Spleen (tissue), 11 donors: ENCODE measurements around the gene DPH3. TPM values are rescaled to one million over a fixed set of nuclear protein-coding genes. Genes with fewer than 3 reads are reported as not detected.

ENCODE experiments used
- DNase-seq: peaks from one replicate; pipeline ENCODE4 v3.0.0-alpha.2; 2020
- H3K27ac ChIP-seq, 8 donors: fragments of 200-600 bp; sonication (generic) in 7 of 8; 1 replicate in 4 of 8; 2 replicates in 4 of 8; pipeline versions ENCODE4 v1.5.0 to v1.8.0; 2016 to 2021; ENCODE audit warnings: inconsistent platforms in 4 of 8, mild to moderate bottlenecking in 4 of 8, moderate library complexity in 1 of 8
- H3K27me3 ChIP-seq, 7 donors: fragments of 200-600 bp; sonication (generic) in 6 of 7; replicated peaks in 1 of 7; 1 replicate in 4 of 7; 2 replicates in 3 of 7; pipeline versions ENCODE4 v1.5.0 to v1.8.0; 2016 to 2021; ENCODE audit warnings: inconsistent platforms in 3 of 7, mild to moderate bottlenecking in 1 of 7
- H3K36me3 ChIP-seq, 6 donors: fragments of 200-600 bp; sonication (generic) in 5 of 6; 1 replicate in 4 of 6; 2 replicates in 2 of 6; pipeline versions ENCODE4 v1.5.0 to v1.8.0; 2016 to 2021; ENCODE audit warnings: inconsistent platforms in 2 of 6
- H3K4me1 ChIP-seq, 6 donors: fragments of 200-600 bp; sonication (generic) in 5 of 6; 1 replicate in 3 of 6; 2 replicates in 3 of 6; pipeline versions ENCODE4 v1.5.0 to v1.8.0; 2016 to 2021; ENCODE audit warnings: inconsistent platforms in 3 of 6
- H3K4me3 ChIP-seq, 8 donors: fragments of 200-600 bp; sonication (generic) in 7 of 8; 1 replicate in 4 of 8; 2 replicates in 4 of 8; pipeline versions ENCODE4 v1.5.0 to v1.8.0; 2016 to 2021; ENCODE audit warnings: inconsistent platforms in 4 of 8, mild to moderate bottlenecking in 4 of 8, moderate library complexity in 2 of 8
- H3K9me3 ChIP-seq, 8 donors: fragments of 200-600 bp; sonication (generic) in 7 of 8; 1 replicate in 4 of 8; 2 replicates in 4 of 8; pipeline versions ENCODE4 v1.5.0 to v1.8.0; 2016 to 2021; ENCODE audit warnings: inconsistent platforms in 4 of 8
- CTCF ChIP-seq, 11 experiments: fragments of 200-600 bp in 7 of 11; fragments of 450-650 bp in 4 of 11; sonication (generic) in 4 of 11; IDR thresholded peaks in 8 of 11; conservative IDR thresholded peaks in 3 of 11; 1 replicate in 7 of 11; 2 replicates in 4 of 11; pipeline versions ENCODE4 v1.4.0 to v1.8.0; 2016 to 2021; ENCODE audit warnings: antibody characterized with exemption in 11 of 11, inconsistent platforms in 4 of 11, mild to moderate bottlenecking in 1 of 11
- POLR2A ChIP-seq, 3 donors: fragments of 450-650 bp; IDR thresholded peaks; one replicate each; pipeline ENCODE4 v1.5.1; 2017; ENCODE audit warnings: antibody characterized with exemption in 3 of 3, mild to moderate bottlenecking in 1 of 3
- POLR2AphosphoS5 ChIP-seq, 3 donors: sonication (generic); formaldehyde crosslinking; IDR thresholded peaks; one replicate each; pipeline ENCODE4 v1.5.1; 2017; ENCODE audit warnings: antibody characterized with exemption in 3 of 3
- WGBS, 5 donors: extraction: QIAGEN DNeasy Blood & Tissue Kit in 3 of 5; methylation state at CpG; one replicate each; pipeline versions ENCODE4 v1.1.5 to v1.1.7; 2013 to 2018; 5-methylcytosine and 5-hydroxymethylcytosine counted together
- intact Hi-C: fragments of 100-400 bp; cut with DNase I; formaldehyde crosslinking; loops from one replicate; pipeline ENCODE4 v1.15.0; 2023; ENCODE audit warnings: low total_unique reads
- polyA plus RNA-seq, 3 donors: library from polyadenylated mRNA; stranded (reverse); fragments of 200-250 nt; gene quantifications; one replicate each; pipeline ENCODE4 v1.2.1, GENCODE V29; 2013
- total RNA-seq, 7 donors: library from RNA; depleted of rRNA in 3 of 7; stranded (reverse); fragments of >200 nt in 3 of 7; fragmentation: NEBNext Ultra II Directional in 4 of 7; extraction: Animal tissue kit (Norgen Biotek cat#: 25700) in 4 of 7; gene quantifications; one replicate each; pipeline versions ENCODE4 v1.1.0 to v1.2.1, GENCODE V29; 2016 to 2021
- donor health status: healthy with polysubstance abuse.
- donor health status: DM: no; HTN: no; CAD: no; lungs with moderate emphysema.
- donor health status: DM: no; HTN: no; CAD: no.
- donor health status: Bipolar disorder and iron deficiency.
- donor health status: healthy.
- donor health status: DM: no; HTN: no; CAD: no.
- donor health status: DM: yes; HTN: yes; CAD: no.

The DPH3 gene
- total and polyA plus RNA-seq, 10 donors, result 7.2 to 17.9 (median 14.2) TPM

GRCh38 chr3:16236030-16236639 lies 28.6 kb downstream of the DPH3 start:
- Histone ChIP-seq H3K9me3 (no peaks in the 10 kb centered on the region), H3K36me3 (no peaks in the 10 kb centered on the region), H3K4me1 (no peaks in the 10 kb centered on the region), H3K4me3 (no peak overlapping the region), H3K27ac (no peak overlapping the region), H3K27me3 (no peaks in the 10 kb centered on the region)
- TF ChIP-seq CTCF (IDR thresholded peaks at IDR 0.05 in 8 of 11, conservative IDR thresholded peaks at IDR 0.05 in 3 of 11), result no peak
- TF ChIP-seq POLR2AphosphoS5 (IDR thresholded peaks at IDR 0.05), result no peak
- TF ChIP-seq POLR2A (IDR thresholded peaks at IDR 0.05), result no peak
- DNase-seq, result no peak
- 83 to 96% (median 88%) methylated on average over 4 of the region's 4 CpGs for WGBS, 5 donors
- intact Hi-C loops, result no loop called here

GRCh38 chr3:16234281-16234680 lies 30.5 kb downstream of the DPH3 start:
- 94 to 98% (median 97%) methylated on average over 2 of the region's 2 CpGs for WGBS, 5 donors
- Histone ChIP-seq H3K27me3 (no peaks in the 10 kb centered on the region), H3K36me3 (no peaks in the 10 kb centered on the region), H3K9me3 (no peaks in the 10 kb centered on the region), H3K27ac (no peak overlapping the region), H3K4me3 (no peak overlapping the region), H3K4me1 (no peaks in the 10 kb centered on the region)
- DNase-seq, result no peak
- intact Hi-C loops, result no loop called here
- no peak for TF ChIP-seq POLR2A (IDR thresholded peaks at IDR 0.05)
- TF ChIP-seq POLR2AphosphoS5 (IDR thresholded peaks at IDR 0.05), result no peak
- no peak for TF ChIP-seq CTCF (IDR thresholded peaks at IDR 0.05 in 8 of 11, conservative IDR thresholded peaks at IDR 0.05 in 3 of 11)

- TF ChIP-seq CTCF (IDR thresholded peaks at IDR 0.05 in 8 of 11, conservative IDR thresholded peaks at IDR 0.05 in 3 of 11), result no peak
- no peaks in the 10 kb centered on the region for H3K9me3 ChIP-seq
- no peak overlapping the region for H3K4me3 ChIP-seq
- H3K36me3 ChIP-seq, result no peaks in the 10 kb centered on the region
- no peaks in the 10 kb centered on the region for H3K27me3 ChIP-seq
- intact Hi-C loops, result no loop called here
- 88 to 100% (median 94%) methylated on average over 1 of the region's 1 CpG for WGBS, 5 donors
- no peak for DNase-seq
- H3K27ac ChIP-seq, result no peak overlapping the region
- H3K4me1 ChIP-seq, result no peaks in the 10 kb centered on the region
Measured at GRCh38 chr3:16233806-16234205, 30.9 kb downstream of the DPH3 start.

- no peaks in the 10 kb centered on the region for H3K27me3 ChIP-seq
- 93 to 100% (median 97%) methylated on average over 2 of the region's 2 CpGs for WGBS, 5 donors
- H3K9me3 ChIP-seq, result no peaks in the 10 kb centered on the region
- H3K4me1 ChIP-seq, result no peaks in the 10 kb centered on the region
- no peak overlapping the region for H3K27ac ChIP-seq
- no peak for DNase-seq
- TF ChIP-seq POLR2AphosphoS5 (IDR thresholded peaks at IDR 0.05), result no peak
- no peak for TF ChIP-seq CTCF (IDR thresholded peaks at IDR 0.05 in 8 of 11, conservative IDR thresholded peaks at IDR 0.05 in 3 of 11)
- TF ChIP-seq POLR2A (IDR thresholded peaks at IDR 0.05), result no peak
- no peak overlapping the region for H3K4me3 ChIP-seq
- intact Hi-C loops, result no loop called here
- H3K36me3 ChIP-seq, result peaks cover 0 to 5% (median 0%) of the 10 kb centered on the region in 6 donors
Measured at GRCh38 chr3:16231983-16232382, 32.8 kb downstream of the DPH3 start.
